Left colon (tissue), 2 donors: Measurements from ENCODE around the gene SLC16A8. TPM values are rescaled to one million over a fixed set of nuclear protein-coding genes. Genes with fewer than 3 reads are reported as not detected.

Experiments used
- ATAC-seq: fragments of 200-7000 bp; cut with Tn5 transposase; one replicate; pipeline ENCODE4 v1.9.1; 2020; ENCODE audit warnings: mild to moderate bottlenecking, moderate library complexity
- DNase-seq, 2 donors: peaks; one replicate each; pipeline ENCODE4 v3.0.0-alpha.2; 2020
- intact Hi-C, 2 donors: fragments of 100-400 bp; cut with DNase I in 1 of 2; cut with micrococcal nuclease in 1 of 2; formaldehyde crosslinking; loops; one replicate each; pipeline versions ENCODE4 v1.11.2 to v1.14.0; 2022; cut with DNase I, micrococcal nuclease
- total RNA-seq, 2 donors: library from RNA; stranded (reverse); fragmentation: NEBNext Ultra II Directional; extraction: Animal tissue kit (Norgen Biotek cat#: 25700); gene quantifications; one replicate each; pipeline ENCODE4 v1.2.1, GENCODE V29; 2021
- donor health status: DM: no; HTN: no; CAD: no.
- donor health status: DM: yes; HTN: yes; CAD: no.

The SLC16A8 gene
- total RNA-seq, 2 donors from 2014 or later, result not detected

DNA sequence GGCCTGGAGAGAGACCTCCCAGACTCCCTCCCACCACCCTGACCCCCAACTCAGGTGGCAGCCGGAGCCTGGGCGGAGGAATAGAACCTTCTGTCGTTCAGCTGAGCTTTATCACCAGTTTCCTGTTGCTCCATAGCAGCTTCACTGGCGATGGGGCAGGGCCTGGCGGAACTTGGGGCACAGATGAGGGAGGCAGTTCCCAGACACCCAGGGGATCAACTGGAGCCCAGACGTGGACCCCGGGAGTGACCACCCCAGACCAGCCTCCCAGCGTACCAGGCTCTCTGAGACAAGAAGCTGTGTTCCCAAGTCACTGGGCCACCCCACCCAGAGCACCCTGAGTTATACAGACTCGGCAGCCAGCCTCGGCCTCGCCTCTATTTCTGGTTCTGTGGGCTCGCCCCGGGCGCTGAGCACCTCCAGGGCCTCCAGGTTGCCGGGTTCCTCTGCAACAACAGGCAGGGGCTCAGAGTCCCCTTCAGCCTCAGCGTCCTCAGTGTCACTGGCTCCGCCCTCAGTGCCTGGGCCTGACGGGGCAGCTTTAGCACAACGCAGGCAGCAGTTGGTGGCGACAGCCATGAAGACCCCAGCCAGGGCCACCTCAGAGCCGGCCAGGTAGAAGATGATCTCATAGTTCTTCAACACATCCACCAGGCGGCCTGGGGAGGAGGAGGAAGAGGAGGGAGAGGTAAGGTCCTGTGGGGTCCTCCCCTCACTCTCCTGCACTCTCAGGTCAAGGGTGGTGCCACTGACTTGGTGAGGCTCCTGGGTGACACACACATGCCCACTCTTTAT, 5.7 kb downstream of the SLC16A8 start:
- ATAC-seq (no peak), DNase-seq (no peak)
- intact Hi-C loops, result no loop called here

DNA sequence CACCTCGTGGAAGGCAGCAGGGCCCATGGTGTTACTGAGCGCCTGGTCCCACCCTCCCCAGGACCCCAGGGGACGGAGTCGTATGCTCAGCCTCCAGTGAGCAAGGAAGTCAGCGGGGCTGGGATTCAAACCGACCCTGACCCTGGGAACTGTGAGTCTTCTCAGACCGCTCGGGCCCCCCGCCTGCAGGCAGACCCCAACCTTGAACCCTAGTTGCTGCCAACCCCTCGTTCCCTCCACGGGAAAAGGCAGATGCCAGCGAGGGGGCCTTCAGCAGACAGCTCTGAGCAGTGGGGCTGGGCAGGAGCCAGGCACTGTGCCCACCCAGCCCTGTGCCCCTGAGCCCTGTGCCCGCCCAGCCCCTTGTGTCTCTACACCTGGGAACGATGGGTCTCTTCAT, 6.4 kb downstream of the SLC16A8 start:
- ATAC-seq (no peak), DNase-seq (no peak)
- intact Hi-C loops, result no loop called here

DNA sequence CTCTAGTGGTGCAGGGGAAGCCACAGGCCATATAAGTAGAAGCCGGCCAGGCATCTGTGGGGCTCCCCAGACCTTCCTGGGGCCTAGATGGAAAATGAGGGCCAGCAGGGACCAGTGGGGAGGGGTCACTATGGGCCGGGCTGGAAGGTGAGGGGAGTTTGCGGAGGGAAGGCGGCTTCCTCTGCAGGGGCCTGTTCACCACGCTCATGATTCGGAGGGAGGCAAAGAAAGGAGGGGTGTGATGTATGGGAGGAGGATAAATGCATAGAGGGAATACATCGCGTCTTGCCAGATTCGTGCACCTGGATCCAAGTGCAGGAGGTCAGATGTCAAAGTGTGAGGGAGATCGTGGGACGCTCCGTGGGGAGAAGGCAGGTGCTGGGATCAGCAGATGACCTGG, 6.9 kb downstream of the SLC16A8 start:
- ATAC-seq, result no peak
- intact Hi-C loops, result no loop called here
- no peak for DNase-seq

GRCh38 chr22:38075961-38076360, 8.0 kb downstream of the SLC16A8 start:
- DNase-seq, result no peak
- ATAC-seq, result no peak
- intact Hi-C loops, result no loop called here

DNA sequence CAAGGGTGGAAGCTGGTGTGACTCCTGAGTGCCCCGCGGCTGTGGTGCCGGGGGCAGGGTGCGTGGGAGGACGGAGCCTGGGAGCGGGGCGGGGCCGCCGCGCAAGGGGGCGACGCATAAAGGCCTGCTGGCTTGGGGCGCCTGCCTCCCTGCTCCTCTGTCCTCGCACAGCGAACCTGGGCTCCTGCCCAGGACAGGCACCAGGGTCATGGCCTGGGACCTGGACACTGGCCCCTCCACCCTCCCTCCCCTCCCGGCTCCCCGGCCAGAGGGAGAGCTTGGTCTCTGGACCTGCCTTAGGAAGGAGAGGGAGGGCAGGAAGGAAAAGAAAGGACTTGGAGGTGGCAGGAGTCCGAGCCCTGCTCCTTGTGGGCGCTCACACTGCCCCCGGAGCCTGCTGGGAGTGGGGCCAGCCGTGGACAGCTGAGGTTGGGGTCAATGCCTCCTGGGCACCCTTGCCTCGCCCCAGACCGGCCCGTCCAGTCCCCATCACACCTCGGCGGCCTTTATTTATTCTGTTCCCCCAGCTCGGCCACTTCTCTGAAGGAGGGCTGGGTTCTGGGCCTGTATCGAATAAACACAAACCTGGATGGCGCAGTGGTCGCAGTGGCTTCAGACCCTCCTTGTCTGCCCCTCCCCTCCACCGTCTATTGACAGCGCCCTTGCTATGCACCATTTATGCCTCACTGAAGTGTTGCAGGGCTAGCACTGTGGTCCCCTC, 8.7 kb downstream of the SLC16A8 start:
- ATAC-seq (no peak), DNase-seq (no peak)
- intact Hi-C loops, result no loop called here

DNA sequence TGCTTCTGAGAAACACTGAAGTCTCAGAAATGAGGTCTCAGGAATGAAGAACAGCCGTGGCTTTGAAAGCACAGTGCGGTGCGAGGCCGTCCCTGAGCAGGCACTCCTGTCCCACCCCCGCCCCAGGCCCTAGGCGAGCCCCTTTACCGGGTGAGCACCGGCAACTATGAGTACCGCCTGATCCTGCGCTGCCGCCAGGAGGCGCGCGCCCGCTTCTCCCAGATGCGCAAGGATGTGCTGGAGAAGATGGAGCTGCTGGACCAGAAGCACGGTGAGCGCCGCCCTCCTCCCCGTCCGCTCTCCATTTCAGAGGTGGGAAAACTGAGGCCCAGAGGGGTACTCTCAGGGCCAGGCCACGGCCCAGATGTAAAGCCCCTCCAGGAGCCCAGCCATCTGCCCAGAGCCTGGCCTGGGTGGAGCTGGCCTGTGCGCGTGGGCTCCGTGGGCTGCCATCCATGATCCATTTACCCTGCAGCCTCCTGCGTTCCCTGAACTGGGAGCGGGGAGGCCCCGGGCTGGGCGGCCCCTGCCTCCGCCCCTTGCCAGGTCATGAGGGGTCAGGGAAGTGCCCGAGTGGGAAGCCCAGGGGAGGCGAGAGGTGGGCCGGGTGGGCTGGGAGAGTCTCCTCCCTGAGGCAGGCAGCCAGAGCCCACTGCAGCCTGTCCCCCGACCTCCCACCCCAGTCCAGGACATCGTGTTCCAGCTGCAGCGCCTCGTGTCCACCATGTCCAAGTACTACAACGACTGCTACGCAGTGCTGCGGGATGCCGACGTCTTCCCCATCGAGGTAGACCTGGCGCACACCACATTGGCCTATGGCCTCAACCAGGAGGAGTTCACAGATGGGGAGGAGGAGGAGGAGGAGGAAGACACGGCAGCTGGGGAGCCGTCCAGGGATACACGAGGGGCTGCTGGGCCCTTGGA, 9.5 kb downstream of the SLC16A8 start:
- intact Hi-C loops, result no loop called here
- DNase-seq (no peak), ATAC-seq (no peak)

- intact Hi-C loops, result no loop called here
- DNase-seq (no peak), ATAC-seq (no peak)
Measured at GRCh38 chr22:38073150-38074130, 10.5 kb downstream of the SLC16A8 start.

DNA sequence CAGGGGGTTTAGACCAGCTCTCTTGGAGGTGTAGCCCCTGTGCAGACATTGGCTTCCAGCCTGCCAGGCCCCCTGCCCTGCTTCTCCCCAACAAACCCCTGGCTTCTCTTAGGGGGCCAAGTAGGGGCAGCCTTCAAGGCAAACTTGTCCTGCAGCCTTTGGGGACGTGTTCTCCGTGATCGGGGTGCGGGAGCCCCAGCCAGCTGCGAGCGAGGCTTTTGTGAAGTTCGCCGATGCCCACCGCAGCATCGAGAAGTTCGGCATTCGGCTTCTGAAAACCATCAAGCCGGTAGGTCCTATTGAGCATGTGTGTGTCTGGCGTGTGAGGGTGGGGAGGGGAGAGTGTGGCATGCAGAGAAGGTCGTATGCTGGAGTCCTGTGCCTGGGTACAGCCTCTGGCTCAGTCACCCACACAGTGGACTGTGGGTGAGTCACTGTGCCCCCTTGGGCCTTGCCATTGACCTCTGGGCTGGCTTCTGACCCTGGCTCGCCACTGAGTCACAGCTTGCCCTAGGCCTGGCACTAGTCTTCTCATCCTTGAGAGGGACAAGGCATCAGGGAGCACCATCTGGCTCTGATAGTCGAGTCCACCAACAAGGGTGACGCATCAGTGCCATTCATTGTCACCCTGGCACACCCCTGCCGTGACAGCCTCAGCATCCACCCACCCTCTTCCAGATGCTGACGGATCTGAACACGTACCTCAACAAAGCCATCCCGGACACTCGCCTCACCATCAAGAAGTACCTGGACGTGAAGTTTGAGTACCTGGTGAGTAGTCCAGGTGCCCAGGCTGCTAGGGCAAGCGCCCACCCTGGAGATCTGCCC, 11.4 kb downstream of the SLC16A8 start:
- no peak for ATAC-seq
- no peak for DNase-seq
- intact Hi-C loops, result no loop called here

GRCh38 chr22:38071421-38072321, 12.3 kb downstream of the SLC16A8 start:
- ATAC-seq (no peak), DNase-seq (no peak)
- intact Hi-C loops, result no loop called here

DNA sequence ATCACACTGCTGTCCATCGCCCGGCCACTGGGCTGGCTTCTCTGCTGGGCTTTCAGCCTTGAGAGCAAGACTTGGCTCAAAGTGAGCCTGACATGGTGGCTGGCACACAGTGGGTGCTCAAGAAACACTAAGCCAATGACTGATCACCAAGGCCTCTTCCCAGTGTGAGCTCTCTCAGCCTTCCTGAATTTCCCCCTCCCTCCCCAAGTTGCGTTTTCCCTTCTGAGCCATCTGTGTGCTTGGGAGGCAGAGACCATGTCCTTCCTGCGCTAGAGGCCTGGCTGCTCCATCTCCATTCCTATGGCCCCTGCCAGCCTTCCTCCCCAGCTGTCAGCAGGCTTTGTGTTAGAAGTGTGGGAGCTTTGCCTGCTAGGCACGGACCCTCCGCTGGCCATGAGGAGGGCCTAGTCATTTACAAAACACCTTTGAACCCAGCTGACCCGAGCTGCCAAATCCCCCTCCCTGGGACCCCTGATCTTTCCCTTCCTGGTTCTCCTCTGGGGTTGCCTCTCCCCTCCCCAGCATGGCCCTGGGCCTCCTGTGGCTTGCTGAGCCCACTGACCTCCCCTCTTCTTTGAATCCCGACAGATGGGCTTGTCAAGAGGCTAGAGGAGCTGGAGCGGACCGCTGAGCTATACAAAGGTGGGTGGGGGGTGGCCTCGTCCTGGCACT, 13.6 kb downstream of the SLC16A8 start:
- DNase-seq (no peak), ATAC-seq (no peak)
- intact Hi-C loops, result no loop called here

- intact Hi-C loops, result no loop called here
- DNase-seq, result peak; percentile 36 to 66
- peak; percentile 36 for ATAC-seq
Measured at GRCh38 chr22:38069372-38070249, 14.4 kb downstream of the SLC16A8 start.

DNA sequence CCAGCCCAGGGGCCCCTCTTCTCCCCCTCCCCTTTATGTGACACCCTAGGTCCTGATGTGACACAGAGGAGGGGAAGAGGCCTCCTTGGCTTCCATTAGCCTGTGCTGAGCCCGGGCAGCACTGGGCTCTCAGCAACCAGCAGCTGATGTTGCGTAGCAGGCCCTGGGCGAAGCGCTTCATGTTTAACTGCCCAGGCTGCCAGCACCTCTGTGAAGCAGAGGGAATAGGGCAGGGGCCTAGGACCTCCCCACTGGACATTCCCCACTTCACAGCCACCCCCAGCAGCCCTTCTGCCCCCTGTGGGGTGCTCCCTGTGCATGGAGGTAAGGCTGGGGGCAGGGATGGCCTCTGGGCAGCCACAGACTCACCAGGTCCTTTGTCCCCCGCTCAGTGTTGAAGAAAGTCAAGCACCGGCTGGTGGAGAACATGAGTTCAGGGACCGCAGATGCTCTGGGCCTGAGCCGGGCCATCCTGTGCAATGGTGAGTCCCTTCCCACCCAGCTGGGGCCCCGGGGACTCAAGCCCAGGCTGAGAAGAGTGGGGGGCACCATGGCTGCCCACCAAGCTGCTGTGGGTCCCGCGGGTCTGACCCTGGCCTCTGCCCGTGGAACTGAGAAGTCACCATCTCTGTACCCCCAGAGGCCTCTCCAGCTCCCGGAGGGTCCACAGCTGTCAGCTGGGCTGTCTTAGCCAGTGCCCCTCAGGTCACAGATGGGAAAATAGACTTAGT, 15.2 kb downstream of the SLC16A8 start:
- peak; percentile 3 for ATAC-seq
- intact Hi-C loops, result no loop called here
- no peak for DNase-seq

GRCh38 chr22:38067761-38068360, 16.1 kb downstream of the SLC16A8 start:
- ATAC-seq (no peak), DNase-seq (no peak)
- intact Hi-C loops, result no loop called here

GRCh38 chr22:38067028-38067415, 17.0 kb downstream of the SLC16A8 start:
- intact Hi-C loops, result no loop called here

More at GRCh38 chr22:38067028-38067415, 17.0 kb downstream of the SLC16A8 start:
- DNase-seq (no peak), ATAC-seq (no peak)
